Hepatocyte (in vitro differentiated cells): ENCODE measurements around the gene PARD3B.

Experiments
- EZH2 ChIP-seq: fragments of 200-600 bp; sonication (generic); IDR thresholded peaks from 2 replicates; pipeline ENCODE4 v1.6.1; 2016; ENCODE audit warnings: antibody characterized with exemption, mild to moderate bottlenecking, borderline replicate concordance
- EZH2phosphoT487 ChIP-seq: fragments of 200-600 bp; sonication (generic); IDR thresholded peaks from one replicate; pipeline ENCODE4 v1.6.1; 2018; ENCODE audit warnings: antibody characterized with exemption, mild to moderate bottlenecking, low read depth, moderate library complexity; ENCODE audit not compliant: unreplicated experiment, severe bottlenecking
- TF ChIP-seq, protein P1 (sequence below): fragments of 200-600 bp; sonication (generic); IDR thresholded peaks from 2 replicates; pipeline ENCODE4 v1.5.1; 2016; ENCODE audit warnings: antibody characterized with exemption, mild to moderate bottlenecking; ENCODE audit not compliant: poor library complexity

DNA sequence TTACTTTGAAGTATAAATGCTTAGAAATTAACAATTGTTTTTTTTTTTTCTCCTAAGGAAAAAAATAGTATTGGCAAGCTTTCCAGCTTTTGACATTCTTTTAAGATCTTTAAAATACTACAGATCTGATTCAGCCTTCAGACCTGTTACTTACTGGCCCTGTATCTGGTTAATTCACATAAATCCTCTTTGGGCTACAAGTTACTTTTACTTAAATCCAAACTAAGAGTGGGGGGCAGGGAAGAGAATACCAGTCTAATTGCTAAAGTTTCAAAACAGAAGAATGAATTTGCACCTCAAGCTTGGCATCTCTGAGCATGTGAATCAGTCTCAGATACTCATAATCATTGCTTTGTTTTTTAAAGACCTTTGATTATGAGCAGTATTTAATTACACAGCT lies 386.3 kb downstream of the PARD3B start:
- no peak for TF ChIP-seq EZH2phosphoT487
- no peak for TF ChIP-seq EZH2
- TF ChIP-seq, protein P1, sequence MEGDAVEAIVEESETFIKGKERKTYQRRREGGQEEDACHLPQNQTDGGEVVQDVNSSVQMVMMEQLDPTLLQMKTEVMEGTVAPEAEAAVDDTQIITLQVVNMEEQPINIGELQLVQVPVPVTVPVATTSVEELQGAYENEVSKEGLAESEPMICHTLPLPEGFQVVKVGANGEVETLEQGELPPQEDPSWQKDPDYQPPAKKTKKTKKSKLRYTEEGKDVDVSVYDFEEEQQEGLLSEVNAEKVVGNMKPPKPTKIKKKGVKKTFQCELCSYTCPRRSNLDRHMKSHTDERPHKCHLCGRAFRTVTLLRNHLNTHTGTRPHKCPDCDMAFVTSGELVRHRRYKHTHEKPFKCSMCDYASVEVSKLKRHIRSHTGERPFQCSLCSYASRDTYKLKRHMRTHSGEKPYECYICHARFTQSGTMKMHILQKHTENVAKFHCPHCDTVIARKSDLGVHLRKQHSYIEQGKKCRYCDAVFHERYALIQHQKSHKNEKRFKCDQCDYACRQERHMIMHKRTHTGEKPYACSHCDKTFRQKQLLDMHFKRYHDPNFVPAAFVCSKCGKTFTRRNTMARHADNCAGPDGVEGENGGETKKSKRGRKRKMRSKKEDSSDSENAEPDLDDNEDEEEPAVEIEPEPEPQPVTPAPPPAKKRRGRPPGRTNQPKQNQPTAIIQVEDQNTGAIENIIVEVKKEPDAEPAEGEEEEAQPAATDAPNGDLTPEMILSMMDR = no peak
